Hair follicular keratinocyte (primary cell): Measurements from ENCODE around the gene SLC25A41. TPM values are rescaled to one million over a fixed set of nuclear protein-coding genes. Genes with fewer than 3 reads are reported as not detected.

Source experiments
- total RNA-seq: library from RNA; depleted of rRNA; stranded (reverse); fragments of >200 nt; gene quantifications from 2 replicates; pipeline ENCODE4 v1.2.3, GENCODE V29; 2015

SLC25A41 gene
- total RNA-seq: not detected in 2 replicates

DNA sequence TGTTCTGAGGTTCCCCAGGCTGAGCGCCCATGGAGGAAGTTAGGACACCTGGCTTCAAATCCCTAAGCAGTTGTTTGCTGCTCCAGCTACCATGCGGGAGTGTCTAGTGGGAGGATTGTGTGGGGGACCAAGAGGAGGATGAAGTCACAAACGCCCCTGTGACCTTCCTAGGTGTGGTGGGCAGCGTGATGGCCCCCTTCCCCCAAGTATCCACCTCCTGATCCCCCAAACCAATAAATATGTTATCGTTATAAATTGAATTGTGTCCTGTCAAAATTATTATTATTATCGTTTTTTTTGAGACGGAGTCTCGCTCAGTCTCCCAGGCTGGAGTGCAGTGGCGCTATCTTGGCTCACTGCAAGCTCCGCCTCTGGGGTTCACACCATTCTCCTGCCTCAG lies at the start of gene SLC25A41:
SLC25A41 (minus strand) TSS at position 101 of the 400 bp plus-strand sequence; CDS start at position 31, 70 bp downstream.

DNA sequence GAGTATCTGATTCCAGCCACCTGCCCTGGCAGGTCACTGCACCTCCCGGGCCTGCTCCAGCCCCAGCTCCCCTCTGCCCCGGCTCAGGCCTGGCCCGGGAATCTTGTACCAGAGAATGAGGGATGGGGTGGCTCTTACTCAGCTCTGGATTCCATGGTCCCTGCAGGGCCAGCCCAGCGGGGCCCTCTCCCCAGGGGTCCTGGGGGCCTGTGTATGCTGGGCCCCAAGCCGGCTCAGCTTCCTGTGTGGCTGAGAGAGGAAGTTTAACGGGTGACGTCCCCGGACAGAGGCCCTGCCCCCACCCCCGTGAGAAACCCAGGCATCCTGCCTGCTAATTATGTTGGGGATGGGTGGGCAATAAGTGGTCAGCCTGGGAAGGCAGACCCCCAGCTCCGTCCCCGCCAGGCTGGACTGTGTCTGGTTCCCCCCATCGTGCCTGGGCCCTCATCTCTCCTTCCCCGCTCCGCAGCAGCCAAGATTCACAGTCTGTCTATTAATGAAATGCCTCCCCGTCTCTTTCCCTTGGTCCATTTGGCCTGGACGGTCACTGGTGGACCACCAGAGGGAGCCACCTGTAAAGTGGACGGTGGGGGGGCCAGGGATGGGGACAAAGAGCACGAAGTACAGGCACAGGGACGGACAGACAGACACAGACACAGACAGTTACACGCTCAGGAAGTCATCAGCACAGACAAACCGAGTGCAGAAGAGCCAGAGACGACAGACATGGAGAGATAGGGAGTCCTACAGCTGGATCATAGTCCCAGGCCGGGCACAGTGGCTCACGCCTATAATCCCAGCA lies 48.2 kb upstream of the SLC25A41 start, which contains the start of gene DENND1C:
DENND1C (minus strand) TSS at position 247 of the 802 bp plus-strand sequence; CDS start at position 155, 92 bp downstream.

GRCh38 chr19:6464070-6464873 lies 30.7 kb upstream of the SLC25A41 start, which contains the start of gene CRB3:
Gene CRB3, plus strand, starts transcription at chr19:6464271. Its CDS starts 431 bp downstream, at chr19:6464702.

DNA sequence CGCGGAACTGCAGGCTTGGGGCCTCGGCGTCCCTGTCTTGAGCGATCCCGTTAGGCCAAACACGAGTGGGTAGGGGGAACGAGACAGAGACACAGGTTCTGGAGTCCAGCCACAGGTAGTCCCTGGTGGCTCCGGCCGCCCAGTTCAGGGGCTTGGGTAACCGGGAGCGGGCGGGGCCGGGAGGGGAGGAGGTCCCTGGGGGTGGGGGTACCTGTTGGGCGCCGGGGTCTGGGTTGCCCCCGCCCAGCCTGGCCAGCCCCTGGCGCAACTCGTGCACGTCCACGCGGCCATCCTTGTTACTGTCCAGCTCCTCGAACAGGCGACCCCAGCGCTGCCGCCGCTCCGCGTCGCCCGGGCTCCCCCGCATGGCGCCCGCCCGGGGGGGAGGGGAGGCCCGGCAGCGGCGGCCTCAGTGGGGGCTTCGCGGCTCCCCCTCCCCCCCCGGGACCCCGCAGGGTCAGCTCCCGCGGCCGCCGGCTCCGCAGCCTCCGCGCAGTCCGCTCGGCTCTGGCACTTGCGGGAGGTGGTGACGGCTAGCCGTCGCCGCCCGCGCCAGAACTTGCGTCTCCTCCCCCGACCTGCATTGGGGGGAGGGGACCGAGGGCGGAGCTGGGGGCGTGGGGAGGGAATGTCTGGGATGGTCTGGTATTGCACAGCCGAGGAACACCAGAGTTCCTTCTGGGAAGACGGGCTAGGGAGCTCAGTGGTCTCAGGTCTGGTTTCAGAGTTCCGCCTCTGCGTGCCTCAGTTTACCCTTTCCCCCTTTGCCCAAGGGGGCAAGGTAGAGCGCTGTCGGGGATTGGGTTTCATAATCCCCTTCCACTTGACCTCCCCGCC lies 25.9 kb upstream of the SLC25A41 start, which contains the start of gene SLC25A23:
SLC25A23 (minus strand) TSS at position 531 of the 837 bp plus-strand sequence; CDS start at position 367, 164 bp downstream.

DNA sequence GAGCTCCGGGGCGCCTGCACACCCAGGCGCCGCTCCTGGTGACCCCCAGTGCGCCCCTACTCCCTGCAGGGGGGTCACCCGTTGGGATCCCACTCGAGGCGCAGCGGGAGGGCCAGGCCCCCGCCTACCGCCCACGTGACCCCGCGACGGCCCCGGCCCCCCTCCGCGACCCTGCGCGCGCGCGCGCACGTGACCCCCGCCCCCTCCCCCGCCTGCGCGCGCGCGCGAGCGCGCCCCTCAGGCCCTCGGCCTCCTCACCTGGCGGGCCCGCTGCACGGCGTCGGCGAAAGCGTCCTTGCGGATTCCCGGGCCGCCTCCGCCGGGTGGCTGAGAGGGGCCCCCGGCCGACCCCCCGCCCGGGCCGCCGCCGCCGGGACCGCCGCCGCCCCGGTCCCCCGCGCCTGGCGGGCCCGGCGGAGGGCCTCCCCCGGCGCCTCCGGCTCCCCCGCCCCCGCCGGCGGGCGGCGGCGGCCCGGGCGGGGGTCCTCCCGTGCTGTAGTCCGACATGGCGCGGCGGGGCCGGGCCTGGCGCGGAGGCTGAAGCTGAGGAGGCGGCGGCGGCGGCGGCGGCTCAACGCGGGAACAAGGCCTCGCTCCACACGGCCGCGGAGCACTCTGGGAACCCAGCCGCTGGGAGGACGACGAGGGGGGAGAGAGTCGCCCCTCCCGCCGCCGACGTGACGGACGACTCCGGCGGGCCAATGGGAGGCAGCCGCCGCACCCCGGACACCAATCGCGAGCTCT lies 9.2 kb downstream of the SLC25A41 start, which contains the start of gene KHSRP:
KHSRP (minus strand) TSS at position 617 of the 744 bp plus-strand sequence; CDS start at position 507, 110 bp downstream.

GRCh38 chr19:6393074-6393982 lies 40.2 kb downstream of the SLC25A41 start, which contains the start of gene GTF2F1:
Gene GTF2F1, minus strand, starts transcription at chr19:6393164. Its CDS starts 169 bp downstream, at chr19:6392995.

Other genes starting within 250 kb of the SLC25A41 start
- gene MLLT1, start 153.8 kb downstream of the SLC25A41 start, total RNA-seq: 14.4 and 15.3 TPM in 2 replicates
- gene ACER1, start 100.2 kb downstream of the SLC25A41 start, total RNA-seq: not detected in 2 replicates
- gene CLPP, start 72.2 kb downstream of the SLC25A41 start, total RNA-seq: 154 and 157 TPM in 2 replicates
- 37.3 and 111 TPM in 2 replicates for gene ALKBH7, start 61.0 kb downstream of the SLC25A41 start, total RNA-seq
- 0.34 and 0.62 TPM in 2 replicates for gene PSPN, start 57.8 kb downstream of the SLC25A41 start, total RNA-seq
- gene GTF2F1, start 40.6 kb downstream of the SLC25A41 start, total RNA-seq: 41.6 and 46.0 TPM in 2 replicates
- 121 and 168 TPM in 2 replicates for gene KHSRP, start 9.0 kb downstream of the SLC25A41 start, total RNA-seq
- 28.1 and 38.4 TPM in 2 replicates for gene SLC25A23, start 26.0 kb upstream of the SLC25A41 start, total RNA-seq
- 19.5 and 23.8 TPM in 2 replicates for gene CRB3, start 30.5 kb upstream of the SLC25A41 start, total RNA-seq
- gene DENND1C, start 48.0 kb upstream of the SLC25A41 start, total RNA-seq: 0.11 TPM in 1 of 2 replicates, not detected in the other
- gene TUBB4A, start 68.5 kb upstream of the SLC25A41 start, total RNA-seq: not detected in 2 replicates
- 31.5 and 32.5 TPM in 2 replicates for gene TNFSF9, start 97.3 kb upstream of the SLC25A41 start, total RNA-seq
- 0.16 and 0.46 TPM in 2 replicates for gene CD70, start 157.4 kb upstream of the SLC25A41 start, total RNA-seq
- not detected in 2 replicates for gene TNFSF14, start 236.4 kb upstream of the SLC25A41 start, total RNA-seq